Stimulated activated CD8-positive, alpha-beta memory T cell treated with anti-CD3 and anti-CD28 coated beads, Interleukin-4, amount 100 ng/mL, for 48 hours (primary cell): Measurements from ENCODE around the gene EEA1.
A peak's percentile ranks its signal among the peaks of the same experiment; 100 is the strongest.

ENCODE experiments used
- DNase-seq: peaks from one replicate; pipeline ENCODE4 v3.0.0-alpha.2; 2020

EEA1 gene

GRCh38 chr12:92938018-92938417 lies 8.9 kb upstream of the EEA1 start:
- no peak for DNase-seq

- no peak for DNase-seq
Observed at GRCh38 chr12:92933606-92934005, 4.5 kb upstream of the EEA1 start.

- no peak for DNase-seq
Observed at GRCh38 chr12:92930421-92930820, 1.3 kb upstream of the EEA1 start.

- DNase-seq = no peak
Observed at GRCh38 chr12:92929983-92930382, 888 bp upstream of the EEA1 start.

- peak; percentile 74 for DNase-seq
Observed at GRCh38 chr12:92928421-92928961, 604 bp downstream of the EEA1 start.

- DNase-seq = no peak
Observed at GRCh38 chr12:92927436-92928281, 1.4 kb downstream of the EEA1 start.

DNA sequence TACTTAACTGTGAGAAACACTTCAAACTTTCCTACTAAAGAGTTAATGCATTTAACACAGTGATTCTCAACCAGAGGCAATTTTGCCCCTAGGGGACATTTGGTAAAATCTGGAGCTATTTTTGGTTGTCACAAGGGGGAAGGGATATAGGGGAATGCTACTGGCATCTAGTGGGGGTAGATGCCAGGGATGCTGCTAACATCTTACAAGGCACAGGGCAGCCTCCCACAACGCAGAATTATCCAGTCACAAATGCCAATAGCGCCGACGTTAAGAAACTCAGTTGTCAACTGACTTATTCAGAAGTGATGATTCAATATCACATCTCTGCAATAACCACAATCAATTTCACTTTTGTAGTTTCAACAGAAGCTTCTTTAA lies 2.0 kb downstream of the EEA1 start:
- DNase-seq = peak; percentile 66

DNA sequence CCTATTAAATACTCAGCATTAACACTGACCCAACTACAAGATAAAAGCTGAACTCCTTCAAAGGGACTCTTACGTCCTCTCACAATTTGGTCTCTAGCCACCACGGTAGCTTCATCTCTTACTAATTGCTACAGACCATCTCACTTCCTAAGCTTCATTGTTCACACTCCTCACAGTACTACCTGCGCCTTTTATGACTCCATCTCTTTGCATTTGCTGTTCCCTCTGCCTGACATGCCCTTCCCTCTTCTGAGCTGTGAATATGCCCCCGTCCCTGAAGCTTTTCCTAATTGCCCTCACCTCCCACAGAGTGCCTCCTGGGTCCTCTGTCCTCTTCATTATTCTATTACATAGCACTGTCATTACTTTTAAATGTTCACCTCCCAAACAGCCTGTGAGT lies 2.5 kb downstream of the EEA1 start:
- no peak for DNase-seq

DNA sequence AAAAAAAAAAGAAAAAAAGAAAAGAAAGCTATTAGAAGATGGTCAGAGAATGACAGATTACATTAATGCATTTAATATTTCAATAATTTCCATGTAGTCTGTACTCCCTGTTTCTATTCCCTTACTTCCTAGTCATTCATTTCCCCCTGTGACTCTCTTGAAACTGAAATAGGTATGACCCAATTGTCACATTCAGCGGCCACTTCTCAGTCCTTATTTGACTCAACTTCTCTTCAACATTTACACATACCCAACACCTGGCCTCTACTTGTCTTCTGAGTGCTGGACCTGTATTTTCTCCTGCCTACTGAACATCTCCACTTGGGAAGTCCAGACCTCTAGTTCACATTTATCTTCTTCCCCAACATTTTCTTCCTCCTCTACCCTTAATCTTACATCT lies 7.2 kb downstream of the EEA1 start:
- no peak for DNase-seq

DNA sequence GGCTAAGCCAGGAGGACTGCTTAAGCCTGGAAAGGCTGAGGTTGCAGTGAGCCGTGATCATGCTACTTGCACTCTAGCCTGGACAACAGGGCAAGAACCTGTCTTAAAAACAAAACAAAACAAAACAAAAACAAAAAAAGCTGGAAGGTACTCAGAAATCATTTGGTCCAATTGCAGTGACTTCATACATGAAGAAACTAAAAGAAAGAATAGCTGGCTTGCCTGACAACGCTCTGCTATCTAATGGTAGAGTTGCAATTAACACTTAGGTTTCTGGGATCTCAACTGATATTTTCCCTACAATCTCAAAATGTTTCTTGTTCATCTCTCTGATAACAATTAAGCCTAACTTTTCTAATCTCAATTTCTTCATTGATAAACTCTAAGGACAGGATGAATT lies 13.7 kb downstream of the EEA1 start:
- DNase-seq = no peak

GRCh38 chr12:92914170-92914569 lies 14.9 kb downstream of the EEA1 start:
- no peak for DNase-seq

- DNase-seq = no peak
Observed at GRCh38 chr12:92912672-92913071, 16.4 kb downstream of the EEA1 start.

GRCh38 chr12:92912052-92912451 lies 17.0 kb downstream of the EEA1 start:
- no peak for DNase-seq

DNA sequence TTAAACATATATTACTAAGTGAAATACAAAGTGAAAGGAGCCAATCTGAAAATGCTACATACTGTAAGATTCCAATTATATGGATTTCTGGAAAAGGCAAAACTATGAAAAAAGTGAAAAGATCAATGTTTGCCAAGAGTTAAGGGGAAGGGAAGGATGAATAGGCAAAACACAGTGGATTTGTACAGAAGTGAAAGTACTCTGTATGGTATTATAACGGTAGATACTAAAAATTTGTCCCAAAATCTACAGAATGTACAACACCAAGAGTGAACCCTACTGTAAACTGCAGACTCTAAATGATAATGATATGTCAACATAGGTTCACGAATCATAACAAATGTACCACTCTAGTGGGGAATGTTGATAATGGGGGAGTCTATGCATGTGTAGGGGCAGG lies 17.8 kb downstream of the EEA1 start:
- DNase-seq = no peak

- no peak for DNase-seq
Observed at GRCh38 chr12:92908108-92908507, 21.0 kb downstream of the EEA1 start.

DNA sequence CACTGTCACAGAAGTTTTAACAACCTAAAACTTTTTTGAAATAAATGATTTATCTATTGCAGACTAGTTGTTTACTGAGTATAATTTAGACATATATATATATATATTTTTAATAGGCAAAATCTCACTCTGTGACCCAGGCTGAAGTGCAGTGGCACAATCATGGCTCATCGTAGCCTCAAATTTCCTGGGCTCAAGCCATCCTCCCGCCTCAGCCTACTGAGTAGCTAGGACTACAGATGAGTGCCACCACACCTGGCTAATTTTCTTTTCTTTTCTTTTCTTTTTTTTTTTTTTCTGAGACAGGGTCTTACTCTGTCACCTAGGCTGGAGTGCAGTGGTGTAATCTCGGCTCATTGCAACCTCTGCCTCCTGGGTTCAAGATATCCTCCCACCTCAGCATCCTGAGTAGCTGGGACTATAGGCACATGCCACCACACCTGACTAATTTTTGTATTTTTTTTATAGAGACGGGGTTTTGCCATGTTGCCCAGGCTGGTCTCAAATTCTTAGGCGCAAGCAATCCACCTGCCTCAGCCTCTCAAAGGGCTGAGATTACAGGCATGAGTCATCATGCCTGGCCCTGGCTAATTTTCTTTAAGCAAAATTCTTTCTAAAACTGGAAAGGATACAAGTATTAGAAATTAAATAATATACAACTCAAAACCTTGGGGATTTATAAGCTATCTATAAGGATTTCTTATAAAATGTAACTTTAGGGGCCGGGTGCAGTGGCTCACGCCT lies 23.1 kb downstream of the EEA1 start:
- DNase-seq = no peak

GRCh38 chr12:92905258-92905810 lies 23.8 kb downstream of the EEA1 start:
- DNase-seq = no peak

- DNase-seq = no peak
Observed at GRCh38 chr12:92900941-92901340, 28.2 kb downstream of the EEA1 start.

DNA sequence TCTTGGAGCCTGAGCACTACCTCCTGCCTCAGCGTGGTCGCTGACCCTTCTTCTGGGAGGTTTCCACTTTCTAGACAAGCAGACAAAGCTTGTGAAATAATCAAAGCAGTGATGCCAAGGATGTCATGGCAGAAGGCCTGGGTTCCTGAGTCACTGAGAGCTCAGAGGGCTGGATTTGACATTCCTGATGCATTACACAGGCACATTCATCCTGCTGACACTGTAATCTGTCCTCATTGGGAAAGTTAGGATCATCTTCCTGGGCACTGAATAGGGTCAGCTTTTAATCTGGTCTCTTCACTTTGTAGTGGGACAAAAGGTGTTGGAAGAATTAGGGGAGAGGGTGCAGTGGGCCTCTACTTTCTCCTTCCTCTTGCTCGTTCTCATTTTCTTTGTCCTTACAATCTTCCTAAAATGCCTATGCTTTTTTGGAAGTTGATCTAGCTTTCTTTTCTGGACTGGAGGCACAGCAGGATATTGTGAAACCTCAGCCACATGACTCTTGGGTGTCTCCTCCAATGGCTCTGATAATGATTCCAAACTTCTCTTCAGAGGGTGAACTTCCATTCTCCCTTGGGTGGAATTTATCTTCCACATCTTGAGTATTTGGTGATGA lies 29.6 kb downstream of the EEA1 start:
- DNase-seq = no peak

GRCh38 chr12:92898755-92899154 lies 30.3 kb downstream of the EEA1 start:
- DNase-seq = no peak

DNA sequence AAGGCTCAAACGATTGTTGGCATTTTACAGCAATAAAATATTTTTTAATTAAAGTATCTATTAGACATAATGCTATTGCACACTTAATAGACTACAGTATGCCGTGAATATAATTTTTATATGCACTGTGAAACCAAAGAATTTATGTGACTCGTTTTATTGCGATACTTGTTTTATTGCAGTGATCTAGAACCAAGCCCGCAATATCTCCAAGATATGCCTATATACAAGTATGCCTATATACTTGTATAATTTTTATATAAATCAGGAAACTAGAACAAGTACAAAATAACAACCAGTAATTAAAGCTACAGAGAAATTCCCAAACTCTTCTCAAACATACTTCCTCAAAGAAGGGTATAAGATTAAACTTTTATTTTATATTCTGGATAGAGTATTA lies 31.3 kb downstream of the EEA1 start:
- DNase-seq = no peak

DNA sequence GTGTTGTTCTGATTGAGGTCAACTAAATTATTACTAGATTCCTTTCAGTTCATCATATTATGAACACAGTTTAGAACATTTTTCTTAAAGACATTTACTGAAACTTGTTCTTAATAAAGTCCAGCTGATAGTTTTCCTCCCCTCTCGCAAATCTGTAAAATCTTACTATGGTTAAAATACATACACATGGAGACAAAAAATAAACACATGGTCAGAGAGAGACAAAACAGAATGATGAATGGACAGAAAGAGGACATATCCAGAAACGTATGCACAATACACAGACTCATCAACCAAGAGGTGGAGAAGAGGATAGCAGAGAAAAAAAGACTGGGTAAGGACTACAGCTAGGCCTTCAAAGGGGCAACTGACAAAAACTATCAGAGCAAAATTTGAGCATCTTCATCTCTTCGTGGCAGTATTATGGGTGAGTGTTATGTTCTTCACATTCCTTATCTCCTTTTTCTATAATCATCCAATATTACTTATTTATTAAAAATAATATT lies 38.4 kb downstream of the EEA1 start:
- DNase-seq = no peak

GRCh38 chr12:92886131-92886530 lies 43.0 kb downstream of the EEA1 start:
- DNase-seq = no peak
